ENCODE results near the gene C9orf152. TPM values are rescaled to one million over a fixed set of nuclear protein-coding genes. Genes with fewer than 3 reads are reported as not detected.

Gene C9orf152
- total and polyA plus RNA-seq, 2 of the 13 experiments (the other 11 are each of a cell fraction or from before 2014, with no cell fraction given) = 0.24 to 0.48 TPM

DNA sequence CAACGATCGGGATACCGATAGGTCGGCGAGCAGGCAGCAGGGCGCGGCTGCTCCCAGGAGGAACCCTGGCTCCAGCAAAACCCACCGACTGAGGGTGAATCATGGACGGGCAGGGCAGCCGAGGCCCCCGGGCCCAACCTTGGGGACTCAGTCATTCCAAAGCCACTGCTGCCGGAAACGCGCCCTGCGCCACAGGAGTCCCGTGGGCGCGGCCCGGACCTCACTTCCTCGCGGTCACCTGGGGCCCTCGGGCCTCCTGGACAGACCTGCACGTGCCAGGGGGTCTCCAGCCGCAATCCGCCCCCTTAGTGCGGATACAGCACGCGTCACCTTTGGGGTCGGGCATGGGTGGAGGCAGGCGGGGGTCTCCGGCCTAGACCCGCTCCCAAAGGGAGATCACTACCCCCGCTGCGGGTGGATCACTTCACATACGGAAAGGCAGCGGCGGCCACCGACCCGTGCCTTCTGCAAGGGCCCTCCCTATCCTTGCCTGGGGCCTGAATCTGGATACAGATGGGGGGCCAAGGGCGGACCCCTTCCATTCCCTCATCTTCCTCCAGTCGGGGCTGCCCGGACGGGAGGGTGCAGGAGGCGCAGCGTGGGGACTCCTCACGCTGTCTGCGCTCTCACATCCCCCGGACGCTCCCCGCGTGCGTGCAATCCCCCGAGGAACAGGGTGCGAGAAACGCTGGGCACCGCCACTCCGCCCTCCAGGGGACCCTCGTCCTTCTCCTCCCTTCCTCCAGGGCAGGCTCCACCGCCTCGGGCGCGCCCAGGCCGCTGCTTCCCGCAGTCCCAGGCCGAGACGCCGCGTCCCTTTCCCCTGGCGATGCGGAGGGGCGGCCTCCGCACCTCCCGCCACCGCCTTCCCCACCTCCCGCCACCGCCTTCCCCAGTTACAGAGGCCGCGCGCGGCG lies 47.8 kb upstream of the C9orf152 start (continued):
- TF ChIP-seq ZNF605 (CRISPR knock-in tag; IDR thresholded peaks at IDR 0.05) (no peak), ZNF17 (CRISPR knock-in tag; IDR thresholded peaks at IDR 0.05) (no peak), SAFB2 (CRISPR knock-in tag; IDR thresholded peaks at IDR 0.05; ENCODE audit: borderline replicate concordance, low read depth) (no peak), MIER2 (CRISPR knock-in tag; IDR thresholded peaks at IDR 0.05) (no peak), SP1 (IDR thresholded peaks at IDR 0.05) (no peak), SP1 (CRISPR knock-in tag; IDR thresholded peaks at IDR 0.05) (no peak), MTA3 (CRISPR knock-in tag; IDR thresholded peaks at IDR 0.05) (no peak), ZNF563 (CRISPR knock-in tag; IDR thresholded peaks at IDR 0.05) (no peak), ZNF773 (CRISPR knock-in tag; IDR thresholded peaks at IDR 0.05; ENCODE audit: borderline replicate concordance) (no peak), CENPT (CRISPR knock-in tag; IDR thresholded peaks at IDR 0.05; ENCODE audit: low read depth) (no peak), ATF7 (IDR thresholded peaks at IDR 0.05) (no peak), ATF7 (CRISPR knock-in tag; IDR thresholded peaks at IDR 0.05) (no peak; the same call in 1 of the 2 replicates), ZNF335 (CRISPR knock-in tag; IDR thresholded peaks at IDR 0.05) (no peak), ELF1 (CRISPR knock-in tag; IDR thresholded peaks at IDR 0.05) (peak; percentile 34; the same call in 1 of the 2 replicates), ZBTB7B (CRISPR knock-in tag; IDR thresholded peaks at IDR 0.05) (no peak), ZNF562 (CRISPR knock-in tag; IDR thresholded peaks at IDR 0.05; ENCODE audit: borderline replicate concordance) (no peak), PAWR (CRISPR knock-in tag; IDR thresholded peaks at IDR 0.05; ENCODE audit: borderline replicate concordance) (no peak; the same call in 1 of the 2 replicates), ZNF121 (CRISPR knock-in tag; IDR thresholded peaks at IDR 0.05) (no peak), ASH2L (IDR thresholded peaks at IDR 0.05; ENCODE audit: insufficient read length, low read depth, low read length) (no peak)
- TF ChIP-seq, protein P1, sequence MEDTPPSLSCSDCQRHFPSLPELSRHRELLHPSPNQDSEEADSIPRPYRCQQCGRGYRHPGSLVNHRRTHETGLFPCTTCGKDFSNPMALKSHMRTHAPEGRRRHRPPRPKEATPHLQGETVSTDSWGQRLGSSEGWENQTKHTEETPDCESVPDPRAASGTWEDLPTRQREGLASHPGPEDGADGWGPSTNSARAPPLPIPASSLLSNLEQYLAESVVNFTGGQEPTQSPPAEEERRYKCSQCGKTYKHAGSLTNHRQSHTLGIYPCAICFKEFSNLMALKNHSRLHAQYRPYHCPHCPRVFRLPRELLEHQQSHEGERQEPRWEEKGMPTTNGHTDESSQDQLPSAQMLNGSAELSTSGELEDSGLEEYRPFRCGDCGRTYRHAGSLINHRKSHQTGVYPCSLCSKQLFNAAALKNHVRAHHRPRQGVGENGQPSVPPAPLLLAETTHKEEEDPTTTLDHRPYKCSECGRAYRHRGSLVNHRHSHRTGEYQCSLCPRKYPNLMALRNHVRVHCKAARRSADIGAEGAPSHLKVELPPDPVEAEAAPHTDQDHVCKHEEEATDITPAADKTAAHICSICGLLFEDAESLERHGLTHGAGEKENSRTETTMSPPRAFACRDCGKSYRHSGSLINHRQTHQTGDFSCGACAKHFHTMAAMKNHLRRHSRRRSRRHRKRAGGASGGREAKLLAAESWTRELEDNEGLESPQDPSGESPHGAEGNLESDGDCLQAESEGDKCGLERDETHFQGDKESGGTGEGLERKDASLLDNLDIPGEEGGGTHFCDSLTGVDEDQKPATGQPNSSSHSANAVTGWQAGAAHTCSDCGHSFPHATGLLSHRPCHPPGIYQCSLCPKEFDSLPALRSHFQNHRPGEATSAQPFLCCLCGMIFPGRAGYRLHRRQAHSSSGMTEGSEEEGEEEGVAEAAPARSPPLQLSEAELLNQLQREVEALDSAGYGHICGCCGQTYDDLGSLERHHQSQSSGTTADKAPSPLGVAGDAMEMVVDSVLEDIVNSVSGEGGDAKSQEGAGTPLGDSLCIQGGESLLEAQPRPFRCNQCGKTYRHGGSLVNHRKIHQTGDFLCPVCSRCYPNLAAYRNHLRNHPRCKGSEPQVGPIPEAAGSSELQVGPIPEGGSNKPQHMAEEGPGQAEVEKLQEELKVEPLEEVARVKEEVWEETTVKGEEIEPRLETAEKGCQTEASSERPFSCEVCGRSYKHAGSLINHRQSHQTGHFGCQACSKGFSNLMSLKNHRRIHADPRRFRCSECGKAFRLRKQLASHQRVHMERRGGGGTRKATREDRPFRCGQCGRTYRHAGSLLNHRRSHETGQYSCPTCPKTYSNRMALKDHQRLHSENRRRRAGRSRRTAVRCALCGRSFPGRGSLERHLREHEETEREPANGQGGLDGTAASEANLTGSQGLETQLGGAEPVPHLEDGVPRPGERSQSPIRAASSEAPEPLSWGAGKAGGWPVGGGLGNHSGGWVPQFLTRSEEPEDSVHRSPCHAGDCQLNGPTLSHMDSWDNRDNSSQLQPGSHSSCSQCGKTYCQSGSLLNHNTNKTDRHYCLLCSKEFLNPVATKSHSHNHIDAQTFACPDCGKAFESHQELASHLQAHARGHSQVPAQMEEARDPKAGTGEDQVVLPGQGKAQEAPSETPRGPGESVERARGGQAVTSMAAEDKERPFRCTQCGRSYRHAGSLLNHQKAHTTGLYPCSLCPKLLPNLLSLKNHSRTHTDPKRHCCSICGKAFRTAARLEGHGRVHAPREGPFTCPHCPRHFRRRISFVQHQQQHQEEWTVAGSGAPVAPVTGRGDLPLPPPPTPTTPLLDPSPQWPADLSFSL (CRISPR knock-in tag; IDR thresholded peaks at IDR 0.05) = no peak; the same call in 1 of the 2 replicates
- TF ChIP-seq, protein P2, sequence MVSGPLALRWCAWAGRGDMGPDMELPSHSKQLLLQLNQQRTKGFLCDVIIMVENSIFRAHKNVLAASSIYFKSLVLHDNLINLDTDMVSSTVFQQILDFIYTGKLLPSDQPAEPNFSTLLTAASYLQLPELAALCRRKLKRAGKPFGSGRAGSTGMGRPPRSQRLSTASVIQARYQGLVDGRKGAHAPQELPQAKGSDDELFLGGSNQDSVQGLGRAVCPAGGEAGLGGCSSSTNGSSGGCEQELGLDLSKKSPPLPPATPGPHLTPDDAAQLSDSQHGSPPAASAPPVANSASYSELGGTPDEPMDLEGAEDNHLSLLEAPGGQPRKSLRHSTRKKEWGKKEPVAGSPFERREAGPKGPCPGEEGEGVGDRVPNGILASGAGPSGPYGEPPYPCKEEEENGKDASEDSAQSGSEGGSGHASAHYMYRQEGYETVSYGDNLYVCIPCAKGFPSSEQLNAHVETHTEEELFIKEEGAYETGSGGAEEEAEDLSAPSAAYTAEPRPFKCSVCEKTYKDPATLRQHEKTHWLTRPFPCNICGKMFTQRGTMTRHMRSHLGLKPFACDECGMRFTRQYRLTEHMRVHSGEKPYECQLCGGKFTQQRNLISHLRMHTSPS (CRISPR knock-in tag; IDR thresholded peaks at IDR 0.05; ENCODE audit: low read depth) = no peak
- TF ChIP-seq, protein P3, sequence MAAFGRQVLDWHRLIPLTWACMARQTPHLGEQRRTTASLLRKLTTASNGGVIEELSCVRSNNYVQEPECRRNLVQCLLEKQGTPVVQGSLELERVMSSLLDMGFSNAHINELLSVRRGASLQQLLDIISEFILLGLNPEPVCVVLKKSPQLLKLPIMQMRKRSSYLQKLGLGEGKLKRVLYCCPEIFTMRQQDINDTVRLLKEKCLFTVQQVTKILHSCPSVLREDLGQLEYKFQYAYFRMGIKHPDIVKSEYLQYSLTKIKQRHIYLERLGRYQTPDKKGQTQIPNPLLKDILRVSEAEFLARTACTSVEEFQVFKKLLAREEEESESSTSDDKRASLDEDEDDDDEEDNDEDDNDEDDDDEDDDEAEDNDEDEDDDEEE (CRISPR knock-in tag; IDR thresholded peaks at IDR 0.05) = 0 out of 2 replicates have a peak, but pooled peaks have one; percentile 24

All from HepG2 (cell line).